IPS-20b (cell line): ENCODE data around the gene GON7.

Source experiments
- H3K27ac ChIP-seq: one replicate; pipeline ENCODE4 v1.5.1; 2013; ENCODE audit warnings: low read length
- H3K27me3 ChIP-seq: 2 replicates; pipeline ENCODE4 v1.6.1; 2013; ENCODE audit warnings: mild to moderate bottlenecking, low read length, inconsistent platforms; ENCODE audit not compliant: insufficient read depth
- H3K36me3 ChIP-seq: 2 replicates; pipeline ENCODE4 v1.6.1; 2013; ENCODE audit warnings: low read depth, mild to moderate bottlenecking, inconsistent platforms, low read length, moderate library complexity; ENCODE audit not compliant: insufficient read depth
- H3K4me1 ChIP-seq: 2 replicates; pipeline ENCODE4 v1.6.1; 2013; ENCODE audit warnings: mild to moderate bottlenecking, control low read depth, inconsistent platforms, low read length, moderate library complexity; ENCODE audit not compliant: insufficient read depth
- H3K4me3 ChIP-seq: 2 replicates; pipeline ENCODE4 v1.5.1; 2013; ENCODE audit warnings: mild to moderate bottlenecking, low read length, inconsistent platforms
- H3K9ac ChIP-seq: 2 replicates; pipeline ENCODE4 v1.6.1; 2013; ENCODE audit warnings: low read depth, mild to moderate bottlenecking, inconsistent platforms, low read length, moderate library complexity
- H3K9me3 ChIP-seq: 2 replicates; pipeline ENCODE4 v1.6.1; 2013; ENCODE audit warnings: mild to moderate bottlenecking, low read depth, low read length, inconsistent platforms; ENCODE audit not compliant: insufficient read depth

GON7 gene

DNA sequence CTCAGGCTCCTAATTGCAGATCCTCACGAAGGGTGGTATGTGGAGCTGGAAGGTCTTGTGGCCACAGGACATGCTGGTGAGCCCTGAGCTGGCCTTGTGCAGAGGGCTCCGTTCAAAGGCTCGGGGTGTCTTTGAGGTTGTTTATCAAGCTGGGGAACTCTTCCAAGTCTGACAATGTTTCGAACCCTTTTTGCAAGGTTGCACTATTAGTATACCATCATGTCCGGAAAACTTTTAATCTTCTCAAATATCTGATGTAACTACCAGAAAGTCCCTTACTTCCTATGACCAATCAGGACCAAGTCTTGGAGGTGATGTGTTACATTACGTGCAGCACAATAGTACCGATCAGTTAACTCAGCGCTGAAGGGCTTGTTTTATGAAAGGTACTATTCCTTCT lies 21.7 kb upstream of the GON7 start:
- H3K27ac ChIP-seq, result no peak overlapping the region
- no peaks in the 10 kb centered on the region for H3K4me1 ChIP-seq
- no peak overlapping the region for H3K4me3 ChIP-seq
- no peaks in the 10 kb centered on the region for H3K27me3 ChIP-seq
- peaks cover 39% of the 10 kb centered on the region for H3K36me3 ChIP-seq
- no peaks in the 10 kb centered on the region for H3K9me3 ChIP-seq
- no peak overlapping the region for H3K9ac ChIP-seq

DNA sequence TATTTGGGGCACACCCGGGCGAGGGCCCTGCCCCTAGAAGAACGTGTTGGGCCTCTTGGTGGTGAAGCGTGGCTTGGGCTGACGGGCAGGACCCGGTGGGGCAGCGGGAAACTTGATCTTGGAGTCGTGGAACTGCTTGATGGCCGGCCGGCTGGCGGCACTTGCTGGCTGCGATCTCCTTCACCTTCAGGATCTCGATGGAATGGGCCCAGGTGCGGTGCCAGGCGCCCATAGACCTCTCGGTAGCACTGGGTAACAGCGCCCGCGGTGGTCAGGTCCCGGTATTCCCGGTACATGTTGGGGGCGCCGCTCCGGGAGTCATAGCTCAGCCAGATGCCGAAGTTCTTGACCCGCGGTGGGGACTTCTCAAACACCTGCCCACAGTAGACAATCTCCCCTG lies 16.7 kb upstream of the GON7 start:
- Histone ChIP-seq H3K4me1 (no peaks in the 10 kb centered on the region), H3K9me3 (no peaks in the 10 kb centered on the region), H3K27me3 (no peaks in the 10 kb centered on the region), H3K36me3 (peaks cover 60% of the 10 kb centered on the region), H3K4me3 (no peak overlapping the region), H3K27ac (no peak overlapping the region), H3K9ac (no peak overlapping the region)

DNA sequence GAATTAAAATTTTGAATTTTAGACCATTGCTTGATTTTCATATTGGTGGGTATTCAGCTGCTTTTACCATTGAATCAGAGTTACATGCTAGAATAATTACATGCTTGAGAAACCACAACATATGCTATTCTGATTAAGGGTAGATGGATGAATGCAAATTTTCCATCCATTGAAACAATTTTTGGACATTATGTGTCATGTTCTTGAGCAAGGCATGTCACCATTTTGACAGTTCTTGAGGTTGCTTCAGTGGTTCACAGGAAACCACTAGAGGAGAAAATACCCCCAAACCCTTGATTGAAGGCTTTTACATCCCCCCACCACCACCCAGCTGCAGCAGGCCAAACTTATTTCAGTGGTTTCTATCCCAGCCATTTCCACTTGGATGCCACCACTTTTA lies 13.6 kb upstream of the GON7 start:
- no peak overlapping the region for H3K4me3 ChIP-seq

DNA sequence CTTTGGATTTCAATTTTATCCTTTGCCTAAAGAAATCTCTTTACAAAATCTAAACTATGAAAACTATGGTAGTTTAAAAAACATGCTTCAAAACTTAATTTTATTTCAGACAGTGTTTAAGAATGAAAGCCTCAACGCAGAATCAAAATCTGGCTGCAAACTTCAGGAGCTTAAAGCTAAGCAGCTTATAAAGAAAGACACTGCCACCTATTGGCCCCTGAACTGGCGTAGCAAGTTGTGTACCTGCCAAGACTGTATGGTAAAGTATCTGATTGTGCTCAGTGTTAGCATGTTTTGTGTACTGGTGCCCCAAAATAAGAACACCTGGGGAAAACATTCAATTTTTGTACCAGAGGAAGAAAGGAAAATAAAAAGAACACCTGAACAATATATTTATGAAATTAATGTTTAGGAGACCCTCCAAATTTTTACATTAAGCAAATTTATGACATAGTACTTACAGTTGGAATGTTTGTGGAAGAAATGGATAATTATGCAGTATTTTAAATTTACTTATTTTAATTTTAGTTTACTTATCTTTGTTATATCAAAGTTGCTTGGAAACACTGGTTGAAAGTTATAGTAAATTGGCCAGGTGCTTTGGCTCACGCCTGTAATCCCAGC lies 12.3 kb upstream of the GON7 start:
- Histone ChIP-seq H3K27ac (no peak overlapping the region), H3K4me3 (no peak overlapping the region), H3K4me1 (no peaks in the 10 kb centered on the region), H3K27me3 (no peaks in the 10 kb centered on the region), H3K36me3 (peaks cover 63% of the 10 kb centered on the region), H3K9ac (no peak overlapping the region), H3K9me3 (no peaks in the 10 kb centered on the region)

More for the DNA sequence above, 13.6 kb upstream of the GON7 start:
- H3K36me3 ChIP-seq, result peaks cover 60% of the 10 kb centered on the region
- no peaks in the 10 kb centered on the region for H3K4me1 ChIP-seq
- no peak overlapping the region for H3K9ac ChIP-seq
- H3K27me3 ChIP-seq, result no peaks in the 10 kb centered on the region
- H3K9me3 ChIP-seq, result no peaks in the 10 kb centered on the region
- no peak overlapping the region for H3K27ac ChIP-seq

DNA sequence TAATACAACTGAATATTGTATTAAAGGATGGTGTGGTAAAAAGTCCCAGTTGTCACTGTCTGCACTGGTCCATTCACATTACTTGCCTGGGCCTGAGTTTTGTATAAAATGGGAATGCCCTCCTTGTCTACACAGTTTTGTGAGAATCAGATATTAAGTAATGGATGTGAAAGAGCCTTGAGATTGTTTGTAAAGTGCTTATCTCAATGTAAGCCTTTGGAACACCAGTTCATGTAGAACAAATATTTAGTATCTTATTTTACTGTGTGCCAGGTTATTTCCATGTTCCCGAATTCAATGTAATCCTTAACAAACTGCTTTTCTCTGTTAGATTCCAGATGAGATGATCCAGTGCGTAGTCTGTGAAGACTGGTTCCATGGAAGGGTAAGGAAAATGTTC lies 7.7 kb upstream of the GON7 start:
- H3K27ac ChIP-seq, result no peak overlapping the region
- no peaks in the 10 kb centered on the region for H3K9me3 ChIP-seq
- no peaks in the 10 kb centered on the region for H3K4me1 ChIP-seq
- H3K36me3 ChIP-seq, result peaks cover 63% of the 10 kb centered on the region
- no peak overlapping the region for H3K9ac ChIP-seq
- no peak overlapping the region for H3K4me3 ChIP-seq
- no peaks in the 10 kb centered on the region for H3K27me3 ChIP-seq

DNA sequence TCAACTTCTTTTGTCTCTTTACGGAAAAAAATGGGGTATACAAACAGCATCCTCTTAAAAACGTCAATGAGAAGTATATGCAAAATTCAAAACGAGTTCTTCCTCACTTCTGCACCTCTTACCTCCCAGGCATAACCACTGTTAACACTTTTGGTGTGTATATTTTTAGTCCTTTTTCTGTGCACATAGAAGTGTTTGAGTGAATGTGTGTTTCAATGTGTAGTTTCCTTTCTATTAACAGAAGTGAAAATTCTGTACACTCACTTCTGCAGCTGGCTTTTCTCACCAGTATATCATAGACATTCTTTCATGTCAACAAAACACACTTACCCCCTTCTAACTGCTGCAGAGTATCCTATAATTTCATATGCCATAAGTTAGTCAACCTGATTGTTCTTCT lies 5.6 kb upstream of the GON7 start:
- Histone ChIP-seq H3K9ac (no peak overlapping the region), H3K27ac (no peak overlapping the region), H3K27me3 (no peaks in the 10 kb centered on the region), H3K36me3 (peaks cover 55% of the 10 kb centered on the region), H3K4me1 (no peaks in the 10 kb centered on the region), H3K4me3 (no peak overlapping the region), H3K9me3 (no peaks in the 10 kb centered on the region)

DNA sequence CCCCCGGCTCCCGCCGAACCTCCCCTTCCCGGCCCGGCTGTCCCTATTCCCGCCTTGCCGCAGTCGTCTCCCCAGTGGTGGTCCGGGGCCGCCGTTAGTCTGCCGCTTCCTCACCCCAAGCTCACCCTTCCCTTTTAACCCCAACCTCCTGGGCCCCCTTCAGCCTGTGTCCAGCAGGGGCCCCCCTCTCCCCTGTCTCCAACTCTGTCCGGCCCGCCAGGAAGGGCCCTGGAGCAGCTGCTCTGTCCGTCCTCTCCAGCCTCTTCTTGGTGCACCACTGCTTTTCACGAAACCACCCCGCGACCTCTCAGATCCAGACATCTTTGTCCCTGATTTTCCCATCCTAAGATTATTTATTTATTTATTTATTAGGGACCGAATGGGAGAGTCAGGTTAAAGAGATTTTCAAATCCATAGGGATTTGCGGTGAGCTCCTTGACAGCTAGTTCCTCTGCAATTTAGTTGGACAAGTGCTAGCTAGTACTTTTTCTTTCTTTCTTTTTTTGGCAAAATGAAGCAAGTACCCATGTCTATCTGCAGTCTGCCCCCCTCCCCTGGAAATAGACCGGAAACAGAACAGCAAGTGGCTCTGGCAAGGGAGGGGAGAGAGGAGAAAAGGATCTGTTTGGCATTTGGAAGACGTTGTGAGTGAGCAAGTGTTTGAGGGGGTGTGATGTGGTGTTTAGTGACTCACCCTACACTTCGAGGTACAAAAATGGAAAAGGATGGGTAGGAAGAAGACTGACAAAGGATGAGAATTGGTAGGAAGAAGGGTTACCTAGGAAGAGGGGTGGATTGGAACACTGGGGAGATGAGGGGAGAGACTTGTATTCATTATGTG lies 823 bp upstream of the GON7 start:
- peaks cover 18% of the 10 kb centered on the region for H3K36me3 ChIP-seq
- no peaks in the 10 kb centered on the region for H3K9me3 ChIP-seq
- no peaks in the 10 kb centered on the region for H3K4me1 ChIP-seq
- H3K27ac ChIP-seq, result peak overlapping the region; percentile 74
- H3K9ac ChIP-seq, result peak overlapping the region; percentile 81
- H3K4me3 ChIP-seq, result peak overlapping the region; percentile 95
- no peaks in the 10 kb centered on the region for H3K27me3 ChIP-seq

DNA sequence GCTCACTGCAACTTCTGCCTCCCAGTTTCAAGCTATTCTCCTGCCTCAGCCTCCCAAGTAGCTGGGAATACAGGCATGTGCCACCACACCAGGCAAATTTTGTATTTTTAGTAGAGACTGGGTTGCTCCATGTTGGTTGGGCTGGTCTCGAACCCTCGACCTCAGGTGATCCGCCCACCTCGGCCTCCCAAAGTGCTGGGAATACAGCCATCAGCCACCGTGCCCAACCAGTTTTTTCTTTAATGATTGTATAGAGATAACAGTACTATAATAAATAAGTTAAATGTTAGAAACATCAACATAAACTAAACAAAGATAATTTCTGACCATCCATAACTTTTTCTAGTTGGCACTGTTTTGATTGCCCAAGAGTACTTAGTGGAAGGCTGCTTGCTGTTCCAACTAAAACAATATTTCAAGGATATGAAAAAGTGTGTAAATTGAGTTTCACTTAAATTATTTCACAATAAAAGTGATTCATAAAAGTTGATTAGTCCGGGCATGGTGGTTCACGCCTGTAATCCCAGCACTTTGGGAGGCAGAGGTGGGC lies 5.6 kb downstream of the GON7 start:
- no peaks in the 10 kb centered on the region for H3K36me3 ChIP-seq
- no peaks in the 10 kb centered on the region for H3K4me1 ChIP-seq
- H3K9ac ChIP-seq, result no peak overlapping the region
- no peak overlapping the region for H3K27ac ChIP-seq
- H3K9me3 ChIP-seq, result no peaks in the 10 kb centered on the region
- H3K27me3 ChIP-seq, result no peaks in the 10 kb centered on the region
- no peak overlapping the region for H3K4me3 ChIP-seq

DNA sequence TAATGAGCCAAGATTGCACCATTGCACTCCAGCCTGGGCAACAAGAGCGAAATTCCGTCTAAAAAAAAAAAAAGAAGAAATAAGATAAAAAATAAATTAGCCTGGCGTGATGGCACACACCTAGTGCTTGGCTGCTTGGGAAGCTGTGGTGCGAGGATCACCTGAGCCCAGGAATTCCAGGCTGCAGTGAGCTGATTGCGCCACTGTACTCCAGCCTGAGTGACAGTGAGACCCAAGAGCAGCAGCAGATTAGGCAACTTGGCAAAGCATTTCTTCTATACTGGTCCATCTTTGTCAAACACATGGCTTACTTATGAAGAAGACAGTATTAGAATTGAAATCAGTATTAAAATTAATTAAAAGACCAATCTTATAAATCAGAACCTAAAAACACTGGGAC lies 6.3 kb downstream of the GON7 start:
- Histone ChIP-seq H3K27ac (no peak overlapping the region), H3K4me3 (no peak overlapping the region), H3K9ac (no peak overlapping the region), H3K27me3 (no peaks in the 10 kb centered on the region), H3K4me1 (no peaks in the 10 kb centered on the region), H3K36me3 (no peaks in the 10 kb centered on the region), H3K9me3 (no peaks in the 10 kb centered on the region)

DNA sequence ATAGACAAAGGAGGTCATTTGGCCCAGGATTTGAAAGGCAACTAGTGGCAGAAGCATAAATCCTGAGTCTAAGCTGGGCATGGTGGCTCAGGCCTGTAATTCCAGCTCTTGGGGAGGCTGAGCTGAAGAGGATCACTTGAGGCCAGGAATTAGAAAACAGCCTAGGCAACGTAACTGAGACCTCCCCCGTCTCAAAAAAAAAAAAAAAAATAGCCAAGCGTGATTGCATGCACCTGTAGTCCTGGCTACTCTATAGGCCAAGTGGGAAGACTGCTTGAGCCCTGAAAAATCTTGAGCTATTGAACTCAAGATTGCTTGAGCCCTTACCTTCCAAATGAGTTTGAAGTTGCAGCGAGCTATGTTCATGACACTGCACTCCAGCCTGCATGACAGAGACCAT lies 7.8 kb downstream of the GON7 start:
- H3K36me3 ChIP-seq, result no peaks in the 10 kb centered on the region
- no peak overlapping the region for H3K27ac ChIP-seq
- no peaks in the 10 kb centered on the region for H3K4me1 ChIP-seq
- H3K4me3 ChIP-seq, result no peak overlapping the region
- H3K27me3 ChIP-seq, result no peaks in the 10 kb centered on the region
- no peak overlapping the region for H3K9ac ChIP-seq
- H3K9me3 ChIP-seq, result no peaks in the 10 kb centered on the region

DNA sequence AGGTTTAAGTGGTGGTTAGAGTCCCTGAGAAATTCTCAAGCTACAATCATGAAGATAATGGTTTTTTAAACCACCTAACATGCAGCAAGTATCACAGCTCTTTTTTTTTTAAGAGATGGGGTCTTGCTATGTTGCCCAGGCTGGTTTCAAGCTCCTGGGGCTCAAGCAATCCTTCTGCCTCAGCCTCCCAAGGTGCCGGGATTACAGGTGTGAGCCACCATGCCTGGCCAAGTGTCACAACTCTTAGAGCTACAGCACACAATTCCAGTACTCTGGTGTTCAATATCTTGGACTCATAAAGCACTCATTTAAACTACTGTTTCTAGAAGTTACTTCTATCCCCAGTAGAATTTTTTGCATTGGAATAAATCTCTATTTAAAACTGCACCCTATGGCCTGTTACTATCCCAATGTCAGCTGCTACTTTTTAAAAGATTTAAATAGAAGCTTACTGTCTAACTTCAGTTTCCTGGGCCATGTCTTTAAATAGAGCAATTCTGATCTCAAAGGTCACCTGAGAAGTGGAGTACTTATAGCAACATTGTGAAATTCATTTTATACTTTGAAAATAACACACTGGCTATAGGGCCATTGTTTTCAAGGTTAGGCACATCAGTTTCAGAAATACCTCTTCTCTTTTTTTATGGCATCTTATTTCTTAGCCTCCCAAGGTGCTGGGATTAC lies 11.4 kb downstream of the GON7 start:
- Histone ChIP-seq H3K36me3 (0 out of 2 replicates have a peak, but pooled peaks cover 3% of the 10 kb centered on the region), H3K9ac (no peak overlapping the region), H3K9me3 (no peaks in the 10 kb centered on the region), H3K4me1 (no peaks in the 10 kb centered on the region), H3K27me3 (no peaks in the 10 kb centered on the region), H3K4me3 (no peak overlapping the region), H3K27ac (no peak overlapping the region)
